ENCODE results near the gene TMEM132D.

- TF ChIP-seq, protein P1, sequence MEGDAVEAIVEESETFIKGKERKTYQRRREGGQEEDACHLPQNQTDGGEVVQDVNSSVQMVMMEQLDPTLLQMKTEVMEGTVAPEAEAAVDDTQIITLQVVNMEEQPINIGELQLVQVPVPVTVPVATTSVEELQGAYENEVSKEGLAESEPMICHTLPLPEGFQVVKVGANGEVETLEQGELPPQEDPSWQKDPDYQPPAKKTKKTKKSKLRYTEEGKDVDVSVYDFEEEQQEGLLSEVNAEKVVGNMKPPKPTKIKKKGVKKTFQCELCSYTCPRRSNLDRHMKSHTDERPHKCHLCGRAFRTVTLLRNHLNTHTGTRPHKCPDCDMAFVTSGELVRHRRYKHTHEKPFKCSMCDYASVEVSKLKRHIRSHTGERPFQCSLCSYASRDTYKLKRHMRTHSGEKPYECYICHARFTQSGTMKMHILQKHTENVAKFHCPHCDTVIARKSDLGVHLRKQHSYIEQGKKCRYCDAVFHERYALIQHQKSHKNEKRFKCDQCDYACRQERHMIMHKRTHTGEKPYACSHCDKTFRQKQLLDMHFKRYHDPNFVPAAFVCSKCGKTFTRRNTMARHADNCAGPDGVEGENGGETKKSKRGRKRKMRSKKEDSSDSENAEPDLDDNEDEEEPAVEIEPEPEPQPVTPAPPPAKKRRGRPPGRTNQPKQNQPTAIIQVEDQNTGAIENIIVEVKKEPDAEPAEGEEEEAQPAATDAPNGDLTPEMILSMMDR (IDR thresholded peaks at IDR 0.05; ENCODE audit: poor library complexity): no peak
- no peak for TF ChIP-seq EZH2 (IDR thresholded peaks at IDR 0.05; ENCODE audit: borderline replicate concordance)
- no peak for TF ChIP-seq EZH2phosphoT487 (IDR thresholded peaks at IDR 0.05; ENCODE audit: low read depth, severe bottlenecking, unreplicated experiment)
Observed at GRCh38 chr12:129790331-129790730, 113.5 kb downstream of the TMEM132D start.
